NCI-H2081 treated with DMSO at 0.1 percent for 48 hours (cell line): Measurements from ENCODE around the gene CCDC85B.
"Not testable (repeated sequence)": the region's sequence is repeated elsewhere in the genome, so short reads cannot be mapped to it uniquely, and the experiment has no call there.

Experiments used
- DNase-seq: peaks from one replicate; lab custom pipeline; 2025; lab: John Stamatoyannopoulos, UW

The CCDC85B gene

DNA sequence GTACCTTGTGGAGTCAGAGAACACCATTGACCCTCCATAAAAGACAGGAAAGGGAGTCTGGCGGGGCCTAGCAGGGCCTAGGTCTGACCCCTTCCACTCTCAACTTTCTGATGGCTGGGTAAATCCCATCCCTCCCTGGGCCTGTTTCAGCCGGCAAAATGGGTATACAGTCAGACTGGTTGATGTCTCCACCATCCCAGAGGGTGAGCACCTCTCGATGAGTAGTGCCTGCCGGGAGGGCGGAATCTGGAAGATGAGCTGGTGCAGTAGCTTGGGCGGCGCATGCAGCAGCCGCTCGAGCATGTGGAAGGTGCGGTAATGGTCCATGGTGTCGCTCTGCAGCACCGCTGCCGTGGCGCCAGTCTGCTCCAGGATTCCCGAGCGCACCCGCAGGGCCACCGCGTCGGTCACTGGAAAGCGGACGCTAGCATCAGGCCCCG lies 2.7 kb upstream of the CCDC85B start:
- DNase-seq, result no peak

DNA sequence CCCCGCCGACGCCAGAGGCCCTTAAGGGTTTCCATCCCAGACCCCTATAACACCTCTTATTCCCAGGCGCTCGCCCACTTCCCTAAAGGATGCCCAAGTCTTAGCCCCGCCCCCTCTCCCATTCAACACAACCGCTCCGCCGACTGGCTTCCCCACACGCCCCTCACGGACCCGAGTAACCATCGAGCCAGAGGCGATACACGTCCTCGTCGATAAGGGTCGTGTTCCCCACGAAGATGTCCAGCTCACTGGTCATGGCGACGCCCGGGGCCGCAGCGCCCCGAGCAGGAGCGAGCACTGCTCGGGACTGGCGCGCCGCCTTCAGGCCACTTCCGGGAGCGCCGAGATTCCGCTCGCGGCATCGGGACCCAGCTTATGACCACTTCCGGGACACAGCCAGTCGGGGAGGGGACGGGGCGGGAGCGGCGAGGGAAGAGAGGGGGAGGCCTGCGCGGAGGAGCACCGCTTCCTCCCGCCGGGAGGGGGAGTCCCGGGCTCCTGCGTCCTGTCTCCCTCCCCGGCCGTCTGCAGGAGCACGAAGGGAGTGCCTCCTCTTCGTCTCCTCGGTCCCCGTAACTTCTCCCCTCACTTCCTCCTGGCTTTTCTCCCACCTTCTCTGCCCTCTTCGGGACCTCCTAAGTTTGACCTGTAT lies 2.2 kb upstream of the CCDC85B start, which contains the start of gene FIBP:
Gene FIBP (minus strand): TSS at position 309 of the 652 bp plus-strand sequence. CDS start 53 bp downstream, at position 256.
- peak; percentile 73 for DNase-seq

DNA sequence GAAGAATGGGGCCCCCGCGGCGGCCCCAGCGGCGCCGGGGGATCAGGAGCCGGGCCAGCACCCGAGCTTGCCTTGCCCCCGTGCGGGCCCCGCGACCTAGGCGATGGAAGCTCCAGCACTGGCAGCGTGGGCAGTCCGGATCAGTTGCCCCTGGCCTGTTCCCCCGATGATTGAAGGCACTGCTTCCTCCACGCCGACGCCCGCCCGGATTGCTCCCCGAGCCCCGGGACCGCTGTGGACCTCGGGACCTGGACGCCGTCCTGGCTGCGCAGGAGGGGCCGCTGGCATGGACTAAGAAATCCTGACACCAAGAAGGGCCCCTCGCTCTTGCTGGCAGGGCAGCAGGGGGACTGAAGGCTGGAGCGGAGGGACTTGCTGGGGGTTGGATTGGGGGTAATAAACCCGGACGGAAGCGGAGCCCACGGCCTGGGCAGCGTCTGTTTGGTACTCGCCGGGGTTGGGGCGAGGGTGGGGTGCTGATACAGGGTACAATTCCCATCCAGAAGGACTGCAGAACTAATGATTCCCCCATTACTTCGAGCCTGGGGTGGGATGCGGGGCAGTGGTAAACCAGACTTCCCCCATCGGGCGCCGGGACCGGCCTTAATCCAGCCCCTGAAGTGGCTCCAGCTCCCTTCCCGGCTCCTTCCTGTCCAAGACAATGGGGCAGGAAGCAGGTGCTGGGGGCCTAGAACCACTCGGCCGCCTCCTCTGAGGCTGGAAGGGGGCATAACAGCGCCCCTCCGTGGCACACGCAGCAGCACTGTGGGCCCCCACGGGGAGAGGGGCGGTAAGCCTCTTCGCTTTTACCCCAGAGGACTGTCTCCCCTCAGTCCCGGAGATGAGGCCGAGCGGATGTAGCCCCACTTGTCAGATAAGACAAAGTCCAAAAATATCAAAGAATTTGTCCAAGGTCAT lies 1.0 kb downstream of the CCDC85B start:
- no peak for DNase-seq

DNA sequence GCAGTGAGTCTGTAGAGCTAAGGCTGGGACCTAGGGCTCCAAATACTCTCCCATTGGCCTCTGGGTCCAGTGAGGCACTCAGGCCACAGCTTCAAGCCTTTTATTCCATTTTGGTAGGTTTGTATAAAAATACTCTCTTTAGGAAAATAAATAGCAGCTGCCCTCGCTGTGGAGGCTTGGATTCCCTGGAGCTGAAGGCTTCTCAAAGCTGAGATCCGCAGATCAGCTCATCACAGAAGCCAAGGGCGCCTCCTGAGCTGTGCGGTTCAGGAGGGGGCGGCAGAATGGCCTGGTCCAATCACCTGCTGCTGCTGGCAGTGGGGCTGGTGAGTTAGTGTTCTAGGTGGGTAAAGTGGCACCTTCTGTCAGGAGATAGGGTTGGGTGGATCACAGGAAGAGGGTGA lies 1.7 kb downstream of the CCDC85B start:
- DNase-seq, result not testable (repeated sequence)

DNA sequence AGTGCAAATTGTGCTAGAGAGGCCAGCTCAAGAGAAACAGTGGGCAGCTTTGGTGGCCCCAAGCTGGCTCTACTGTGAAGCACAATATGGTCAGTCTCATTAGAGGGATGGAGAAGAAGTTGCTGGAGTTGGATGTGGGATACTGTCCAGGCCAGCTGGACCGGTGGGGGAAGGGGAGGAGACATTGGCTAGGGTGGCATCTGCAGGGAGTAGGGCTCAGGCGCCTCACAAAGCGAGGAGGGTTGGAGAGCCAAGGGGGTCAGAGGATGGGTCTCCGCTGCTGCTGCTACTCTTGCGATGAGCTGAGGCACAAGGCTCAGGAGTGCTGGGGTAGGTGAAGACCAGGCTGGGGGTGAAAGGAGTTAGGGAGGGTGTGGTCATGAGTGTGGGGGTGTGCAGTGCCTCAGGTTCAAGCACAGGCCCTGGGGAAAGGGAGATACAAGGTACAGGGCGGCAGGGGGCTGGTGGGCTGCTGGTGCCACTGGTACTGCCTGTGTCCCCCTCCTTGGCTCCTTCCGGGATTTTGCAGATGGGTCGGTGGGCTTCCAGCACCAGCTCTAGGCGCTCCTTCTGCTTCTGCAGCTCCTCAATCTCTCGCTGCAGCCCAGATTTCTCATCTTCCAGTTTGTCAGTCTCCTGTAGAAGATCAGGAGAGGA lies 2.3 kb downstream of the CCDC85B start:
- DNase-seq, result no peak

DNA sequence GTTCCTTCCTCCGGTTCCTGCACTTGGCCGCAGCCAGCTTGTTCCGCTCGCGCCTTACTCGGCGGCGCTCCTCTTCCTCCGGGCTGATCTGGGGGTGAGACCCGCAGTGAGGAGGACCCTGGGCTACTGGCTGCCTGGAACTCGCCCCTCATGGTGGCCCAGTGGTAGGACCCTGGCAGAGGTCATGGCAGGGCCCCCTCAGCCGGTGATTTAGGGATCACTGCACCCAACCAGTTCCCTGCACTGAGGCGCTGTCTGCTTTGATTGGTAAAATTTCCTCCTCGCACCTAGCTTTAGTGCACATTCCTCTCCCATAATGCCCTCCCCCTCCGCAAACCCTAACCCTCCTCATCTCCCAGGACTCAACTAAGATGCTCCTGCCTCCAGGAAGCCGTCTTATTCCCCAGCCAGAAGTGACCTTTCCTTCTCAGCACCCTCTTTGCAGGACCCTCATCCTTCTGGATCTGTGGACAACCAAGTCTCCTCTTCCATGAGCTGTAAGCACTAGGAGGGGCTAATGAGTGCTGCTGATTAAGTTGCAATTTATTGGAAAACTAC lies 3.6 kb downstream of the CCDC85B start:
- no peak for DNase-seq

DNA sequence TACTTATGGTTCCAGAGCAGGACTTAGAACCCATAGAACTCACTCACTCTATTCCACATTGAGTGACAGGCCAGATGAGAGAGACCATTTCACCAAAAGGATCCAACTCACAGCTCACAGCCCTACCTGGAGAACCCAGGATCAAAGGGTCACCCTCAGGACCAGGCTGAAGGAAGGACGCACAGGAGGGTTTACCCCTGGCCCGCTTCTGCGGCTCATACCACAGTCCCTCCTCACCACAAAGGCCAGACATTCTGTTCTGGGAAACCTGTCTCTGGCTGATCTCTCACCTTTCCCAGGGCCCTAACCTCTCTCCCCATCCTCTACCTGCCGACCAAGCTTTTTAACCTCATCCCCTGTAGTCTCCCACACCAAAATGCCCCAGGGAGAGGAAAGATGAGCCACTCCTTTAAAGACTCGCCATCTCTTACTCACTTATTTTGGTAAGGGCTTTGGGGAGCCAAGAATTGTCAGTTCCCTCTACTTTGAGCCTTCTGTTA lies 5.1 kb downstream of the CCDC85B start:
- DNase-seq, result no peak

DNA sequence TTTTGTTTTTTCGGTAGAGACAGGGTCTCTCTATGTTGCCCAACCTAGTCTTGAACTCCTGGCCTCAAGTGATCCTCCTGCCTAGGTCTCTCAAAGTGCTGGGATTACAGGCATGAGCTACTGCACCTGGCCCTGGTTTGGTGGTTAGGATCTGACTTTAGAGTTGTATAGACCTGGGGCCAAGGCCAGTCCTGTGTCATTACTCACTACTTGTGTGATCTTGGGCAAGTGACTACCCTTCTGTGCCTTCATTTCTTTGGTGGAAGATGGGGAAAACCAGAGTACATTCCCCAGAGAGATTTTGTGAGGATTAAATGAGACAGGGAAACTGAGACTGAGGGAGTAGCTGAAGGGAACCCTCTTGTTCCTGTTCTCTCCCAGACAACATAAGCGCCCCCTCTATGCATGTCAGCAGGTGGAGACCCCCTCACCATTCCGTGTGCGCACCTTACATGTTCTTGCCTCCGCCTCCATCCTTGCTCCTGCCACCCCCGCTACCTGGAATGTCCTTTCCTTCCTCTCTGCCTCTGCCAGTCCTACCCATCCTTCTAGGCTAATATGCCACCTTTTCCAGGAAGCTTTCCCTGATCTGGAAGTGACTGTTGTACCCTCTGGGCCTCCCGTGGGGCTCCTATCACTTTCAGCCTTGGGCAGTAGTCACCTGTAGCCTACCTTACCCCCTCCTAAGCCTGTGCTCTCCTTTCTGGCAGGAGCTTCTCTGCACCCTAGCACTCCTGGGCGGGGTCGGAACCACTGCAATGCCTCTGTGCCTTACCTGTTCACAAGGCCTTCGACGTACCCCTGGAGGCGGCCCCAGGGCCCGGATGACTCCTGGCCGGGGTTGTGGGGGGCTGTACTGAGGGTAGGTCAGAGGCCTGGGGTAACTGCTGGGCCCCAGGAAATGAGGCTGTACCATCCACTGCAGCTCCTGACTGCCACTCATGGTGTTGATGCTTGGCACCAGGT lies 5.8 kb downstream of the CCDC85B start:
- no peak for DNase-seq

DNA sequence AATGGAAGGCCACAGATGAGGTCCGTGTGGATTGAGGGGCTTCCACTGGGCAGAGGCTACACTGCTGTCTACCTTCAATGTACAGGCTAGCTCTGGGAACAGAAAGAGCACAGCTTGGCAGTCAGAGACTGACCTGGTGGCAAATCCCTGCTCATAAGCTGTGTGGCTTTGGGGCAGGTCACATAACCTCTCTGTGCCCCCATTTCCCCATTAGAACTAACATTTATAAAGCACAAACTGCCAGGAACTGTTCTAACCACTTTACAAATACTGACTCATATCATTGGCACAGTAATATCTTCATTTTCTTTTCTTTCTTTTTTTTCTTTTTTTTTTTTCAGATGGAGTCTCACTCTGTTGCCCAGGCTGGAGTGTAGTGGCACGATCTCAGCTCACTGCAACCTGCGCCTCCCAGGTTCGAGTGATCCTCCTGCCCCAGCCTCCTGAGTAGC lies 6.6 kb downstream of the CCDC85B start:
- no peak for DNase-seq

DNA sequence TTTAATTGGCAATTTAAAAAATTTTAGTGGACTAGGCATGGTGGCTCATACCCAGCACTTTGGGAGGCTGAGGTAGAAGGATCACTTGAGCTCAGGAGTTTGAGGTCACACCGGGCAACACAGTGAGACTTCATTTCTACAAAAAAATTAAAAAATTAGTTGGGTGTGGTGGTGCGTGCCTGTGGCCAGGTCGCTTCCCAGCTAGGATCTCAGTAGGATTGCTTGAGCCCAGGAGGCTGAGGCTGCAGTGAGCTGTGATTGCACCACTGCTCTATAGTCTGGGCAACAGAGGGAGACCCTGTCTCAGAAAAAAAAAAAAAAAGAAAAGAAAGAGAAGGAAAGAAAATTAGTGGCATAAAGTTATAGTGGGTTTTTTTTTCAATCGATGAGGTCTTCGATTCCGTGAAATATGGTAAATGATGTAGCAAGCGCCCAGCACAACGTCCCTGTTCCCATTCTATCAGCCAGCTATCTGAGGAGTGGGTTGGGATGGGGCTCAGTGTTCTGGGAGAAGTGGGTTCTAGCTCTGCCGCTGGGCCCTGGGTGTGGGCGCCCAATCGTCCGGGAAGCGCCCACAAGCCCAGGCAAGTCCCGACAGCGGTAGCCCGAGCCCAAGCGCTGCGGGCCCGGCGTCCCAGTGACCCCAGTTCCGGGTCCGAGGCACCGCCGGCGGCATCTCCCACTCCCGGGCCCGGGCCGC lies 8.3 kb downstream of the CCDC85B start:
- no peak for DNase-seq

DNA sequence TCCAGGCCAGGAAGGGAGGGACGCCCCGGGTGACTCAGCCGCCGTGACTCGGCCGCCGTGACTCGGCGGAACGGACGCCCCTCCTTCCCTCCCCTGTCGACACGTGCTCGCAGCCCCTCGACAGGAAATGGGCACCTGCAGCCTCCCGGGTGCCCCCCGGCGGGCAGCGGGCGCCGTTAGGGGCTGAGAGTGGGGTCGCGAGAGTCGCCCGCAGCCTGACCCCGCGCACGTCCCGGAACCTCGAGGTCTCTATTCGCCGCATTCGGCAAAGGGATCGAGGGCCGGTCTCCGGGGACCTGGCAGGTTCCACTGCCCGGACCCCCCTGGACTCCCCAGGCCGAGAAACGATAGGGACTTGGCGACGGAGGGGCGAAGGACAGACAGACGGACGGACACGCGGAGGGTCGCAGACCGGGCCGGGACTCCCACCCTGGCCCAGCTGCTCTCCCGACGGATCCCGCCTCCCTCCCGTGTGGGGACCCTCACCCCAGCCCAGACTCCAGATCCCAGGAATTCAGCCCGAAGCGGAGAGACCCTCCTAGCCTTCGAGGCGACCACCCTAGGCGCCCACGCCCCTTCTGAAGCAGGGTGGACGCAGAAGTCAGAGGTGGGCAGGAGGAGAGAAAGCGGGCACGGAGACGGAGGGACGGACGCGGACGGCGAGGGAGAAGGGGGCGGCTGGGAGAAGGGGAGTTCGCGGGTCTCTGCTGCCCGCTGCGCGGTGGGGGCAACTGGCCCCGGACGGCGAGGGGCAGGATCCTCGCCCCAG lies 9.1 kb downstream of the CCDC85B start:
- no peak for DNase-seq

DNA sequence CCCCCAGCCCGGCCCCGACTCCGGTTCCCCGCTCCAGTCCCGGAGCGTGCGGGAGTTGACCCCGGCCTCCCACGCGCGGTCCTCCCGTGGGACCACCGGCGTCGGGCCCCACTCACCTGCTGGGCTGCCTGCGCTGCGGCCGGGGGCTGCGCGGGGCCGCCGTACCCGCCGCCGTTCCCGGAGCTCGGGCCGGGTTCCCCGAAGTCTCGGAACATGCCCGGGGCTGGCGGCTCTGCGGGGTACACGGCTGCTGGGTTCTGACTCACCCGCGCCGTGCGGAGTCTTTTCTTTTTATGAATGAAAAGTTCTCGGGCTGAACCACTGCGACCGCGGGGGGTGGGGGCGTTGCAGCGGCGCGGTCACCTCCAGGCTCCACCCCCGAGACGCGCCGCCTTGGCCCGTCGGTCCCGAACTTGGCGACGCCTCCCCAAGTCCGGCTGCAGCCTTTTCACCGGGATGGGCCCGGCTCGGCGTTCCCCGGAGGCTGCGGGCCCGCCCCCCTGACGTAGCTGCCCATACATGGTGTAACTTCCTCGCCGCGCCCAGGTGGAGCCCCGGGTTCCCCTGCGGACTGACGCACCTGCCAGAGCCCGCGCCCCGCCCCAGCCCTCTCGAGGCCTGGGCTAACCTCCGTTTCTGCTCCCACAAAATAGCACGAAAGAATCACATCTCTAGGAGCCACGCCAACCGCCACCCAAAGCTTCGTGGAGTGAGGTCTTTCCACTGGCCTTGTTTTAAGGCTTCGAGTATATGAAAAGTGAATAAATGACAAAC lies 9.8 kb downstream of the CCDC85B start, which contains the start of gene FOSL1:
Gene FOSL1 (minus strand): TSS at position 264 of the 774 bp plus-strand sequence. CDS start 49 bp downstream, at position 215.
- DNase-seq, result no peak

DNA sequence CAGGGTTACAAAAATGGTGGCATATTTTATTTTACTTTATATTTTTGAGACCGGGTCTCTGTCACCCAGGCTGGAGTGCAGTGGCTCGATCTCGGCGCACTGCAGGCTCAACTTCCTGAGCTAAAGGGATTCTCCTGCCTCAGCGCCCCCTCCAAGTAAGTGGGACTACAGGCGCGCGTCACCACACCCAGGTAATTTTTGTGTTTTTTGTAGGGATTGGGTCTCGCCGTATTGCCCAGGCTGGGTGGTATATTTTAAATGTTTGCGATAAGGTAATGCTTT lies 10.4 kb downstream of the CCDC85B start:
- no peak for DNase-seq

DNA sequence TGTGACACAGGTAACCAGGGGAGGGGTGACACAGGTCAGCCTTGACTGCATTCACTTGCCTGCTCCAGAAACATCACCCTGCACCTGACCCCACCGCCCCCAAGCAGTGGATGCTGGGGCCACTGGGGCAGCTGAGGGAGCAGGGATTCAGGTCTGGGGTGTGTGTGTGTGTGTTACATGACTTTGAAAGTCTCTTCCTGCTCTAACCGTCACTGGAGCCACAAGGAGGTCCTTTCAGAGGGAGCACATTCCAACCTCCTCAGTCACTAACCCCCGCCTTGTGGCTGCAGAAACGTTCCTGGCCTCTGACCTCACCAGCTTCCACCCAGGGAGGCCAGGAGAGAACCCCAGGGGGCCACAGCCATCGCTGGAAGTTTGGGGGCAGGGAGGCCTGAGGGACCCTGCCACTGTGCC lies 12.6 kb downstream of the CCDC85B start:
- no peak for DNase-seq

DNA sequence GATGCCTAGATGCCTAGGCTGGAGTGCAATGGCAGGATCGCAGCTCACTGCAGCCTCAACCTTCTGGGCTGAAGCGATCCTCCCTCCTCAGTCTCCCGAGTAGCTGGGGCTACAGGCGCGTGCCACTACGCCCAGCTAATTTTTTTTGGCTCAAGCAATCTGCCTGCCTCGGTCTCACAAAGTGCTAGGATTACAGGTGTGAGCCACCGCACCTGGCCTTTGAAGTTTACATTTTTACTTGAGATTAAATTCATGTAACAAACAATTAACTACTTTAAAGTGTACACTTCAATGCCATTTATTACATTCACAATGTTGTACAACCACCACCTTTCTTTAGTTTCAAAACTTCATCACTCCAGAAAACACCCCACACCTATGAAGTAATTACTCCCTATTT lies 13.2 kb downstream of the CCDC85B start:
- no peak for DNase-seq

DNA sequence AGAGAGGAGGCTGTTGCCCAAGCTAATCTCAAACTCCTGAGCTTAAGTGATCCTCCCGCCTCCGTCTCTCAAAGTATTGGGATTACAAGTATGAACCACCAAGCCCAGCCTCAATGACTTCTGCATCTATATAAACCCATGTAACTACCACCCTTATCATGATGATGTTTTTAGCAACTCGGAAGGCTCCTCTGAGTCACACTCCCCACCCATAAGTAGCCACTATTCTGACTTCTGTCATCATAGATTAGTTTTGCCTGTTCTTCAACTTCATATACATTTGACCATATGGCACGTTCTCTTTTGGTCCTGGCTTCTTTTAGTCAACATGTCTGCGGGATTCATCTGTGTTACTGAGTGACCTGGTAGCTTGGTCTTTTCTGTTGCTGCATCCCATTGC lies 16.1 kb downstream of the CCDC85B start:
- DNase-seq, result no peak

DNA sequence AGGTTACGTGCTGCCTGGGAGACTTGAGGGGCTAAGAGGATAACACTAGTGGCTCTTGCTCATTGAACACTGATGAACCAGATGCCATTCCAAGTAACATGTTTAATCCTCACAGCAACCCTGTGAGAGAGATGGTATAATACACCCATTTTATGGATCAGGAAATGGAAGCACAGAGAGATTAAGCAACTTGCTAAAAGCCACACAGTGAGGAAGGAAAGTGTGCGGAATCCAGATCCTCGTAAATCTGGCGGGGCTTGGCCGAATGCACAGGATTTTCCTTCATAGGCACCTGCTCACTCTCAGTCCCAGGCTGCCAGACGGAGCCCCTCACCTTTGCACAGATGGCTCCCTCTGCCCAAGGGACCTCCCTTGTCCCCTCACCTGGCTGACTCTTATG lies 17.4 kb downstream of the CCDC85B start:
- no peak for DNase-seq

DNA sequence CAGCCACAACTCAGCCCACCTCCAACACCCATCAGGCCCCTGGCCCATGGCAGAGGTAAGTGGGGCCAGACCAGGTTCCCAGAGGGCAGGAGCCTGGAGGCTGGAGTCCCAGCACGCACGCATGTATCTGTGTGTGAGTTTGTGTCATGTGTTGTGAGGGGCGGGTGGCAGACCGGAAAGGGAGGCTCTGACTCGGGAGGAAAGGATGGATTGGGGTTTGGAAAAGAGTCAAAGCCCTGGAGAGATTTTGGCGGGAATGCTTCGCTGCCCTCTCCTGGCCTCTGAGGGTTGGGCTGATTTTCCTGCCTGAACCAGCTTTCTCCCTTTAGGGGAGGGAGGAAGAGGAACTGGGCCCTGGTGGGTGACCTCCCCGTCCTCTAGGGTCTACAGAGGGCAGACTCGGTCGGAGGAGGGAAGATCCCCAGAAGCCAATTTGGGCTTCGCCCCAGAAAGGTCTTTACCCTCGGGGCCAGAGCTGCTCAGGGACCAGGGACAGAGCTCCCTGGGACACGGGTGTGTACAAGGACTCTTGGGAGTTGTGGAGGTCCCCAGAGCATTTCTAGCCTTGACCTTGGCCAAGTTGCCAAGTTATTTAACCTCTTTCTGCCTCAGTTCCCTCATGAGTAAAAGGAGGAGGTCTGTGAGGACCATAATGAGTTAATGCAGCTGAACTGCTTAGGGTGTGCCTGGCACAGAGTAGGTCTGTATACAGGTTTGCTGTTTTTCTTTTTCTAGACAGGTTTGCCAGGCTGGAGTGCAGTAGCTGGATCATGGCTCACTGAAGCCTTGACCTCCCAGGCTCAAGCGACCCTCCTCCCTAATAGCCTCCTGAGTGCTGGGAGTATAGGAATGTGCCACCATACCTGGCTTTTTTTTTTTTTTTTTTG lies 21.5 kb downstream of the CCDC85B start:
- no peak for DNase-seq
